CD4-positive, alpha-beta T cell (primary cell): Measurements from ENCODE around the gene GPR65. TPM values are rescaled to one million over a fixed set of nuclear protein-coding genes. Genes with fewer than 3 reads are reported as not detected.

Source experiments
- ATAC-seq: fragments of 200-7000 bp; cut with Tn5 transposase; one replicate; pipeline ENCODE4 v1.10.0; 2022; ENCODE audit warnings: mild to moderate bottlenecking; ENCODE audit not compliant: poor library complexity
- CTCF ChIA-PET: fragments of 350-600 bp; sonication (Branson Sonifier 250); formaldehyde crosslinking; loops from one replicate; lab custom pipeline; 2021; ENCODE audit warnings: antibody characterized with exemption, inconsistent platforms; lab: Charles Lee
- POLR2A ChIA-PET: fragments of 350-600 bp; sonication (Branson Sonifier 250); formaldehyde crosslinking; loops from one replicate; lab custom pipeline; 2021; ENCODE audit warnings: antibody characterized with exemption, inconsistent platforms; lab: Charles Lee
- DNase-seq, 14 experiments: peaks; one replicate each; pipeline ENCODE4 v3.0.0-alpha.2; 2013 to 2020; ENCODE audit warnings: mixed read lengths in 2 of 14
- H3K27ac ChIP-seq, 2 donors: one replicate each; pipeline versions ENCODE4 v1.5.1 to v1.7.0; 2013; ENCODE audit warnings: low read length in 2 of 2, low read depth in 1 of 2, mild to moderate bottlenecking in 1 of 2
- H3K27me3 ChIP-seq, 2 experiments: 1 replicate in 1 of 2; 2 replicates in 1 of 2; pipeline versions ENCODE4 v1.6.1 to v1.7.0; 2013; ENCODE audit warnings: low read length in 2 of 2, control low read depth in 1 of 2, mild to moderate bottlenecking in 1 of 2, moderate library complexity in 1 of 2; ENCODE audit not compliant: insufficient read depth in 2 of 2, control insufficient read depth in 1 of 2
- H3K36me3 ChIP-seq: one replicate; pipeline ENCODE4 v1.6.1; 2013; ENCODE audit warnings: low read length, control low read depth; ENCODE audit not compliant: insufficient read depth
- H3K4me1 ChIP-seq: one replicate; pipeline ENCODE4 v1.6.1; 2013; ENCODE audit warnings: low read length, control low read depth; ENCODE audit not compliant: insufficient read depth
- H3K4me3 ChIP-seq: one replicate; pipeline ENCODE4 v1.5.1; 2013; ENCODE audit warnings: mild to moderate bottlenecking, low read length, moderate library complexity
- H3K9me3 ChIP-seq, 2 experiments: 1 replicate in 1 of 2; 2 replicates in 1 of 2; pipeline versions ENCODE4 v1.6.1 to v1.7.0; 2013; ENCODE audit warnings: low read length in 2 of 2, mild to moderate bottlenecking in 2 of 2, control low read depth in 1 of 2, moderate library complexity in 1 of 2; ENCODE audit not compliant: control insufficient read depth in 1 of 2, insufficient read depth in 1 of 2
- H3K27ac Mint-ChIP-seq: one replicate; pipeline ENCODE4 v1.8.0; 2020; ENCODE audit warnings: mixed read lengths
- H3K27me3 Mint-ChIP-seq: one replicate; pipeline ENCODE4 v1.8.0; 2021; ENCODE audit warnings: mixed read lengths
- H3K36me3 Mint-ChIP-seq: one replicate; pipeline ENCODE4 v1.8.0; 2021; ENCODE audit warnings: low read depth, mixed read lengths
- H3K4me1 Mint-ChIP-seq: one replicate; pipeline ENCODE4 v1.8.0; 2021; ENCODE audit warnings: low read depth, mixed read lengths
- H3K4me3 Mint-ChIP-seq: one replicate; pipeline ENCODE4 v1.8.0; 2020; ENCODE audit warnings: mild to moderate bottlenecking, mixed read lengths
- H3K9me3 Mint-ChIP-seq: one replicate; pipeline ENCODE4 v1.8.0; 2020; ENCODE audit warnings: mixed read lengths
- intact Hi-C, 2 experiments: fragments of 100-400 bp; cut with DNase I in 1 of 2; cut with micrococcal nuclease in 1 of 2; formaldehyde crosslinking; loops; one replicate each; pipeline versions ENCODE4 v1.15.1 to v1.9.0; 2023 to 2025; cut with DNase I, micrococcal nuclease
- total RNA-seq, 174 experiments: library from RNA in 2 of 174; stranded (reverse) in 2 of 174; gene quantifications; one replicate each; pipeline ENCODE4 v1.2.3 and lab custom pipeline; 2021 to 2026
- TF ChIP-seq, protein P1 (sequence below): fragments of 200-600 bp; IDR thresholded peaks from one replicate; pipeline ENCODE4 v1.8.0; 2022; ENCODE audit warnings: antibody characterized with exemption, mild to moderate bottlenecking

Gene GPR65
- total RNA-seq, 2 experiments from 2014 or later = 10.5 to 10.7 TPM

DNA sequence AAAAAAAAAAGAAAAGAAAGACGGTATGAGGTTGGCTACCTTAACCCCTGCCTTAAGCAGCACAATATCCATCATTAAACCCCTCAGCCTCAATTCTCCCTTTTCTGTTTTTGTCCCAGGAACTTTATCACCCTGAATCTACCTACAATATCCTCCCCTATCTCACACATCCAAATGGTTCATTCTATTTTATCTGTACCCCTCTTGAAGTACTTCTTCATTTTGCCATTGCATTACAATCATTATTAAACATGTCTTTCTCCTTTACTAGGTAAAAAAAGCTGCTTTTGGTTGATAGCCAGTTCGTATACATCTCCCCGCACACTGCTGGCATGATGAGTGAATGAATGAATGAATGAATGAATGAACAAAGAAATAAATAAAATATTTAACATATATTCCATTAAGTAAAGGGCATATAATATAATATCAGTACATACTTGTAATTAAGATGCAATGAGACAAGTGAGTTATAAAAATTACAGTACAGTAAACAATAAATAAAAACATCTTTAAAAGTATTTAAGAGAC, 364 bp upstream of the GPR65 start:
- Histone ChIP-seq H3K4me3 (peak overlapping the region; percentile 61), H3K27me3 (no peaks in the 10 kb centered on the region), H3K27ac (peak overlapping the region in 1 of 2 donors; percentile 82), H3K9me3 (no peaks in the 10 kb centered on the region), H3K36me3 (no peaks in the 10 kb centered on the region), H3K4me1 (peaks cover 25% of the 10 kb centered on the region)
- intact Hi-C loops = loop anchor here (5.0 kb wide), 3 partner anchors 553 to 788 kb away; partner anchors contain the start of genes EML5 (in 1 of the 2), PTPN21 (in 1 of the 2) and ZC3H14 (in 1 of the 2)
- ATAC-seq = no peak
- no peaks in the 10 kb centered on the region for H3K27me3 Mint-ChIP-seq
- peak overlapping the region; percentile 97 for H3K27ac Mint-ChIP-seq
- peak overlapping the region; percentile 93 for H3K4me3 Mint-ChIP-seq
- TF ChIP-seq, protein P1, sequence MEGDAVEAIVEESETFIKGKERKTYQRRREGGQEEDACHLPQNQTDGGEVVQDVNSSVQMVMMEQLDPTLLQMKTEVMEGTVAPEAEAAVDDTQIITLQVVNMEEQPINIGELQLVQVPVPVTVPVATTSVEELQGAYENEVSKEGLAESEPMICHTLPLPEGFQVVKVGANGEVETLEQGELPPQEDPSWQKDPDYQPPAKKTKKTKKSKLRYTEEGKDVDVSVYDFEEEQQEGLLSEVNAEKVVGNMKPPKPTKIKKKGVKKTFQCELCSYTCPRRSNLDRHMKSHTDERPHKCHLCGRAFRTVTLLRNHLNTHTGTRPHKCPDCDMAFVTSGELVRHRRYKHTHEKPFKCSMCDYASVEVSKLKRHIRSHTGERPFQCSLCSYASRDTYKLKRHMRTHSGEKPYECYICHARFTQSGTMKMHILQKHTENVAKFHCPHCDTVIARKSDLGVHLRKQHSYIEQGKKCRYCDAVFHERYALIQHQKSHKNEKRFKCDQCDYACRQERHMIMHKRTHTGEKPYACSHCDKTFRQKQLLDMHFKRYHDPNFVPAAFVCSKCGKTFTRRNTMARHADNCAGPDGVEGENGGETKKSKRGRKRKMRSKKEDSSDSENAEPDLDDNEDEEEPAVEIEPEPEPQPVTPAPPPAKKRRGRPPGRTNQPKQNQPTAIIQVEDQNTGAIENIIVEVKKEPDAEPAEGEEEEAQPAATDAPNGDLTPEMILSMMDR = no peak
- H3K9me3 Mint-ChIP-seq = no peaks in the 10 kb centered on the region
- peaks cover 68% of the 10 kb centered on the region for H3K4me1 Mint-ChIP-seq
- no peak for DNase-seq
- peaks cover 36% of the 10 kb centered on the region for H3K36me3 Mint-ChIP-seq
- CTCF ChIA-PET = interaction anchor here (1.0 to 1.6 kb wide), 2 partner anchors 12 to 164 kb away, joined by 4 to 6 read pairs; partner anchors contain the start of gene GALC
- POLR2A ChIA-PET = interaction anchor here (0.7 to 6.8 kb wide), 10 partner anchors 11 to 864 kb away, joined by 3 to 245 read pairs (median 8); partner anchors contain the start of gene GALC

DNA sequence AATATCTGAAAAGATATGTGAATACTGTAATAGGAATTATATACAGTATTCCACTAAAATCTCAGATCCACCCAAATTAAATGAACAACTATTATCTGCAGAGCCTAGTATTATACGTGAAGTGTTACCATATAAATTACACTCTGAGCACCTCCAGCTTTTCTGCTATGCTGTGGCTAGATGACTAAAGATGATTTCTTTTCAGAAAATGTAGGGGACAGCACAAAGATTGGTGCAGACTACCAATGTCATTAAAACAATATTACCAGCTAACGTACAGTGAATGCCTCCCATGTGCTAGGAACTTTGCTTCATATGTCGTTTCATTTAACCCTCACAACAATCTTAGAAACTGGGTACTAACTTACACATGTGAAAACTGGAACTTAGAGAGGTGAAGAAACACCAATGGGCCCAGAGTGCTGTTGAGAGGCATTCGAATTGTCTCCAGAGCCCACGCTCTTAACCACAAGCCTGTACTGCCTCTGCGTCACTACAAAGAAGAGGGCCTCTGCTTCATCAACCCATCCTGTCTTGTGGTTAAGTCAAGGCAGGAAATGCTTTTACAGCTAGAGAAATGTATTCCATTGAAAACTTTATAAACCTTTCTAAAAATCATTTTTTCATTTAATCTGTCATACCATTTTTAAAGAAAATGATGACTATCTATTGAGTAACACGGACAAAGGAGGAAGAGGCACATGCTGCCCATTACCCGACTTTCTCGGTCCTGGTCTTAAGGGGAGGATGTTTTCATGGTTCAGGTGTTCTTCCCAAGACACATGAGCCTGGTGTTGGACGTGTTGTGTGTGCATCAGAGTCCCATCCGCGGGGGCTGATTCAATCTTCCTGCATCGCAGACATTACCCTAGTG, 1.3 kb downstream of the GPR65 start:
- TF ChIP-seq, protein P1 = no peak
- no peaks in the 10 kb centered on the region for H3K27me3 Mint-ChIP-seq
- peak overlapping the region; percentile 93 for H3K4me3 Mint-ChIP-seq
- peak; percentile 90 for ATAC-seq
- DNase-seq = peak; percentile 43 to 93 (median 52)
- H3K4me1 Mint-ChIP-seq = peaks cover 84% of the 10 kb centered on the region
- peak overlapping the region; percentile 97 for H3K27ac Mint-ChIP-seq
- H3K9me3 ChIP-seq = no peaks in the 10 kb centered on the region
- ChIA-PET POLR2A (interaction anchor here (0.6 to 6.8 kb wide), 12 partner anchors 9 to 103 kb away, joined by 3 to 245 read pairs (median 6); partner anchors contain the start of gene GALC), CTCF (interaction anchor here (0.5 to 2.2 kb wide), 5 partner anchors 11 to 551 kb away, joined by 3 to 12 read pairs (median 4); partner anchors contain the start of gene GALC)
- peak overlapping the region; percentile 61 for H3K4me3 ChIP-seq
- peaks cover 50% of the 10 kb centered on the region for H3K36me3 Mint-ChIP-seq
- peak overlapping the region; percentile 74 to 82 for H3K27ac ChIP-seq
- peaks cover 11% of the 10 kb centered on the region for H3K36me3 ChIP-seq
- no peaks in the 10 kb centered on the region for H3K9me3 Mint-ChIP-seq
- no peaks in the 10 kb centered on the region for H3K27me3 ChIP-seq
- peaks cover 25% of the 10 kb centered on the region for H3K4me1 ChIP-seq
- intact Hi-C loops = loop anchor here (1.0 to 5.0 kb wide), 3 partner anchors 13 to 786 kb away; partner anchors contain the start of genes GALC (in 2 of the 2), EML5 (in 1 of the 2) and PTPN21 (in 1 of the 2)

DNA sequence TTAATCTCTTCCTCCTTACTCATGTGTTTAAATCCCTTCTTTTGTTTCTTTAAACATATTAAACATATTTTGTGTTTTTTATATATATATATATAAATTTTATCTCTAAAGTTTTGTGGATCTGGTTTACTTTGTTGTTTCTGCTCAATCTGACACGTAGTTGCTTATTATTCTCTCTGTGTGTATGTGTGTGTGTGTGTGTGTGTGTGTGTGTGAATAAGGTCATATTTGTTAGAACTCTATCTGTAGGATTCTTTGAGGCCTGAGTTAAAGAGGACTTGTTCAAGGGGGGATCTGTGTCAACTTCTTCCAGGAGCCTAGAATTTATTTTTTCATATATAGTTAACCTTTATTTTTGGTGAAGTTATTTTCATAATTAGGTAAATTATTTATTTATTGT, 2.7 kb downstream of the GPR65 start:
- Histone ChIP-seq H3K4me1 (peaks cover 17% of the 10 kb centered on the region), H3K27ac (no peak overlapping the region), H3K4me3 (peak overlapping the region; percentile 61), H3K9me3 (no peaks in the 10 kb centered on the region), H3K27me3 (no peaks in the 10 kb centered on the region), H3K36me3 (peaks cover 21% of the 10 kb centered on the region)
- TF ChIP-seq, protein P1 = no peak
- Mint-ChIP-seq H3K27me3 (no peaks in the 10 kb centered on the region), H3K27ac (peak overlapping the region; percentile 97), H3K4me1 (peaks cover 90% of the 10 kb centered on the region), H3K36me3 (peaks cover 64% of the 10 kb centered on the region), H3K9me3 (no peaks in the 10 kb centered on the region), H3K4me3 (peak overlapping the region; percentile 81)
- no peak for ATAC-seq
- intact Hi-C loops = loop anchor here in 1 of 2 experiments (5.0 kb wide), 2 partner anchors 550 to 785 kb away; partner anchors contain the start of genes EML5 and PTPN21
- peak in 2 of 14 experiments; percentile 35 to 47 for DNase-seq
- POLR2A ChIA-PET = interaction anchor here (0.9 to 6.8 kb wide), 5 partner anchors 14 to 62 kb away, joined by 3 to 245 read pairs (median 6); partner anchors contain the start of gene GALC
- CTCF ChIA-PET = interaction anchor here (1.8 to 2.2 kb wide), 2 partner anchors 14 to 161 kb away, joined by 6 to 12 read pairs; partner anchors contain the start of gene GALC
